Activated CD4-positive, CD25-positive, alpha-beta regulatory T cell treated with anti-CD3 and anti-CD28 coated beads, Interleukin-2, amount 50 U/mL, for 24 hours (primary cell): ENCODE data around the gene MXD3.

Experiments
- ATAC-seq, 2 donors: fragments of 150-1000 bp; cut with Tn5 transposase; one replicate each; pipeline ENCODE4 v1.10.0; 2021; ENCODE audit warnings: mild to moderate bottlenecking in 1 of 2, moderate library complexity in 1 of 2

MXD3 gene

GRCh38 chr5:177302354-177303110 is 9.2 kb downstream of the MXD3 start:
- ATAC-seq, result no peak

GRCh38 chr5:177301503-177302165 is 10.1 kb downstream of the MXD3 start:
- no peak for ATAC-seq

GRCh38 chr5:177300951-177301350 is 10.7 kb downstream of the MXD3 start:
- no peak for ATAC-seq

- ATAC-seq, result peak; percentile 15 to 25
Measured at GRCh38 chr5:177300236-177300880, 11.3 kb downstream of the MXD3 start.

- ATAC-seq, result no peak
Measured at GRCh38 chr5:177299697-177300096, 12.0 kb downstream of the MXD3 start.

GRCh38 chr5:177297922-177298321 is 13.8 kb downstream of the MXD3 start:
- ATAC-seq, result no peak

- no peak for ATAC-seq
Measured at GRCh38 chr5:177296581-177296980, 15.1 kb downstream of the MXD3 start.

GRCh38 chr5:177295924-177296323 is 15.8 kb downstream of the MXD3 start:
- no peak for ATAC-seq

- no peak for ATAC-seq
Measured at GRCh38 chr5:177294632-177295031, 17.1 kb downstream of the MXD3 start.

GRCh38 chr5:177293819-177294581 is 17.7 kb downstream of the MXD3 start:
- no peak for ATAC-seq

- no peak for ATAC-seq
Measured at GRCh38 chr5:177291735-177292134, 20.0 kb downstream of the MXD3 start.

- no peak for ATAC-seq
Measured at GRCh38 chr5:177290816-177291596, 20.7 kb downstream of the MXD3 start.

- no peak for ATAC-seq
Measured at GRCh38 chr5:177288191-177288590, 23.5 kb downstream of the MXD3 start.

- no peak for ATAC-seq
Measured at GRCh38 chr5:177276886-177277285, 34.8 kb downstream of the MXD3 start.

- ATAC-seq, result no peak
Measured at GRCh38 chr5:177275883-177276282, 35.8 kb downstream of the MXD3 start.

- ATAC-seq, result no peak
Measured at GRCh38 chr5:177271113-177271512, 40.6 kb downstream of the MXD3 start.

- no peak for ATAC-seq
Measured at GRCh38 chr5:177270653-177271052, 41.0 kb downstream of the MXD3 start.

GRCh38 chr5:177269976-177270375 is 41.7 kb downstream of the MXD3 start:
- ATAC-seq, result no peak

GRCh38 chr5:177269232-177269895 is 42.3 kb downstream of the MXD3 start:
- ATAC-seq, result no peak

GRCh38 chr5:177265395-177265794 is 46.3 kb downstream of the MXD3 start:
- ATAC-seq, result no peak

GRCh38 chr5:177264178-177264577 is 47.5 kb downstream of the MXD3 start:
- ATAC-seq, result no peak

- no peak for ATAC-seq
Measured at GRCh38 chr5:177261510-177261909, 50.2 kb downstream of the MXD3 start.
